PC-3 (cell line): ENCODE results near the gene PRM3. TPM values are rescaled to one million over a fixed set of nuclear protein-coding genes. Genes with fewer than 3 reads are reported as not detected.

Experiments used
- ATAC-seq: fragments of 200-7000 bp; cut with Tn5 transposase; 2 replicates; pipeline ENCODE4 v1.9.1; 2020; ENCODE audit warnings: mild to moderate bottlenecking, moderate library complexity
- BruUV-seq: library from RNA; stranded (reverse); fragments of 400-500 nt; replicated peaks from 2 replicates; lab custom pipeline; 2021; lab: Mats Ljungman, UMichigan
- CTCF ChIA-PET: fragments of 300-600 bp; sonication (Branson Sonifier 250); formaldehyde crosslinking; loops from one replicate; lab custom pipeline; 2022; ENCODE audit warnings: antibody characterized with exemption; lab: Charles Lee
- POLR2A ChIA-PET: fragments of 300-600 bp; sonication (Branson Sonifier 250); formaldehyde crosslinking; loops from one replicate; lab custom pipeline; 2022; ENCODE audit warnings: antibody characterized with exemption; ENCODE audit not compliant: unreplicated experiment; lab: Charles Lee
- DNase-seq: peaks from one replicate; pipeline ENCODE4 v3.0.0-alpha.2; 2015
- H2AFZ ChIP-seq: fragments of 300-600 bp; sonication (generic); 2 replicates; pipeline ENCODE4 v1.6.0; 2016; ENCODE audit warnings: antibody characterized with exemption, low read length
- H3F3A ChIP-seq: fragments of 300-600 bp; sonication (generic); one replicate; pipeline ENCODE4 v1.6.0; 2017; ENCODE audit warnings: antibody characterized with exemption, low read length, control low read depth, mild to moderate bottlenecking; ENCODE audit not compliant: unreplicated experiment
- H3K27ac ChIP-seq: fragments of 300-600 bp; sonication (generic); 2 replicates; pipeline ENCODE4 v1.5.1; 2016; ENCODE audit warnings: mild to moderate bottlenecking, low read length
- H3K27me3 ChIP-seq: fragments of 300-600 bp; sonication (generic); 2 replicates; pipeline ENCODE4 v1.6.1; 2016; ENCODE audit warnings: low read length, mixed read lengths
- H3K36me3 ChIP-seq: fragments of 300-600 bp; sonication (generic); 2 replicates; pipeline ENCODE4 v1.6.1; 2016; ENCODE audit warnings: low read depth, mixed run types, low read length, mixed read lengths
- H3K4me1 ChIP-seq: fragments of 300-600 bp; sonication (generic); 2 replicates; pipeline ENCODE4 v1.5.1; 2016; ENCODE audit warnings: low read length; ENCODE audit not compliant: insufficient read depth
- H3K4me2 ChIP-seq: fragments of 300-600 bp; sonication (generic); 2 replicates; pipeline ENCODE4 v1.6.0; 2016; ENCODE audit warnings: low read length
- H3K4me3 ChIP-seq: fragments of 300-600 bp; sonication (generic); 2 replicates; pipeline ENCODE4 v1.5.1; 2016; ENCODE audit warnings: mild to moderate bottlenecking, low read length, mixed read lengths
- H3K79me2 ChIP-seq: fragments of 300-600 bp; sonication (generic); 2 replicates; pipeline ENCODE4 v1.6.1; 2017; ENCODE audit warnings: low read length, mixed read lengths
- H3K9ac ChIP-seq: fragments of 300-600 bp; sonication (generic); 2 replicates; pipeline ENCODE4 v1.6.0; 2016; ENCODE audit warnings: mild to moderate bottlenecking, low read length
- H3K9me2 ChIP-seq: fragments of 300-600 bp; sonication (generic); replicated peaks from 2 replicates; pipeline ENCODE4 v1.6.1; 2016; ENCODE audit warnings: mixed run types, low read length, mixed read lengths
- H3K9me3 ChIP-seq: fragments of 300-600 bp; sonication (generic); 2 replicates; pipeline ENCODE4 v1.6.1; 2016; ENCODE audit warnings: low read length, mixed read lengths
- H4K20me1 ChIP-seq: fragments of 300-600 bp; sonication (generic); 2 replicates; pipeline ENCODE4 v1.6.1; 2016; ENCODE audit warnings: low read length, mixed read lengths
- EZH2 ChIP-seq: fragments of 300-600 bp; sonication (generic); IDR thresholded peaks from one replicate; pipeline ENCODE4 v1.6.1; 2017; ENCODE audit warnings: antibody characterized with exemption, mild to moderate bottlenecking, low read length; ENCODE audit not compliant: unreplicated experiment
- EZH2phosphoT487 ChIP-seq: fragments of 300-600 bp; sonication (generic); IDR thresholded peaks from 2 replicates; pipeline ENCODE4 v1.6.1; 2018; ENCODE audit warnings: mild to moderate bottlenecking, antibody characterized with exemption, low read length, borderline replicate concordance
- intact Hi-C: fragments of 100-400 bp; cut with micrococcal nuclease; formaldehyde crosslinking; loops from 2 replicates; pipeline ENCODE4 v1.9.0; 2023
- total RNA-seq: library from RNA; depleted of rRNA; stranded (reverse); fragments of >200 nt; gene quantifications from 2 replicates; pipeline ENCODE4 v1.2.3, GENCODE V29; 2014
- TF ChIP-seq, protein P1 (sequence below): fragments of 300-600 bp; sonication (generic); conservative IDR thresholded peaks from 2 replicates; pipeline ENCODE4 v1.5.1; 2017; ENCODE audit warnings: antibody characterized with exemption, low read depth, mild to moderate bottlenecking, low read length

Gene PRM3
- total RNA-seq, 1 experiment from 2014 or later, result not detected

DNA sequence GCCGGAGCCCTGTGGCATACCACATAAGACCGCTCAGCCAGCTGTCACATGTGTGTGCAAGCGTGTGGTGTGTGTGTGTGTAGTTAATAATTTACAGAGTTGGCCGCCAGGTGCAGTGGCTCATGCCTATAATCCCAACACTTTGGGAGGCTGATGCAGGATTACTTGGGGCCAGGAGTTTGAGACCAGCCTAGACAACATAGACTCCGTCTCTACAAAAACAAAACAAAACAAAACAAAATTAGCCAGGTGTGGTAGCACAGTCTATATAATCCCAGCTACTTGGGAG, 37.8 kb downstream of the PRM3 start:
- DNase-seq (no peak), ATAC-seq (no peak)
- ChIA-PET CTCF (no interaction called here), POLR2A (no interaction called here)
- no peak overlapping the region for H3K9ac ChIP-seq
- H3K4me1 ChIP-seq, result no peaks in the 10 kb centered on the region
- H4K20me1 ChIP-seq, result no peaks in the 10 kb centered on the region
- no peak overlapping the region for H3K4me2 ChIP-seq
- H3K79me2 ChIP-seq, result no peaks in the 10 kb centered on the region
- no peaks in the 10 kb centered on the region for H3K27me3 ChIP-seq
- no peaks in the 10 kb centered on the region for H3K36me3 ChIP-seq
- no peaks in the 10 kb centered on the region for H3K9me2 ChIP-seq
- H3F3A ChIP-seq, result no peaks in the 10 kb centered on the region
- intact Hi-C loops, result no loop called here
- H2AFZ ChIP-seq, result no peak overlapping the region
- H3K4me3 ChIP-seq, result no peak overlapping the region
- H3K9me3 ChIP-seq, result no peaks in the 10 kb centered on the region
- TF ChIP-seq, protein P1, sequence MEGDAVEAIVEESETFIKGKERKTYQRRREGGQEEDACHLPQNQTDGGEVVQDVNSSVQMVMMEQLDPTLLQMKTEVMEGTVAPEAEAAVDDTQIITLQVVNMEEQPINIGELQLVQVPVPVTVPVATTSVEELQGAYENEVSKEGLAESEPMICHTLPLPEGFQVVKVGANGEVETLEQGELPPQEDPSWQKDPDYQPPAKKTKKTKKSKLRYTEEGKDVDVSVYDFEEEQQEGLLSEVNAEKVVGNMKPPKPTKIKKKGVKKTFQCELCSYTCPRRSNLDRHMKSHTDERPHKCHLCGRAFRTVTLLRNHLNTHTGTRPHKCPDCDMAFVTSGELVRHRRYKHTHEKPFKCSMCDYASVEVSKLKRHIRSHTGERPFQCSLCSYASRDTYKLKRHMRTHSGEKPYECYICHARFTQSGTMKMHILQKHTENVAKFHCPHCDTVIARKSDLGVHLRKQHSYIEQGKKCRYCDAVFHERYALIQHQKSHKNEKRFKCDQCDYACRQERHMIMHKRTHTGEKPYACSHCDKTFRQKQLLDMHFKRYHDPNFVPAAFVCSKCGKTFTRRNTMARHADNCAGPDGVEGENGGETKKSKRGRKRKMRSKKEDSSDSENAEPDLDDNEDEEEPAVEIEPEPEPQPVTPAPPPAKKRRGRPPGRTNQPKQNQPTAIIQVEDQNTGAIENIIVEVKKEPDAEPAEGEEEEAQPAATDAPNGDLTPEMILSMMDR, result no peak
- no peak for TF ChIP-seq EZH2
- TF ChIP-seq EZH2phosphoT487, result no peak
- BruUV-seq, result no TSS peak
- H3K27ac ChIP-seq, result no peak overlapping the region

DNA sequence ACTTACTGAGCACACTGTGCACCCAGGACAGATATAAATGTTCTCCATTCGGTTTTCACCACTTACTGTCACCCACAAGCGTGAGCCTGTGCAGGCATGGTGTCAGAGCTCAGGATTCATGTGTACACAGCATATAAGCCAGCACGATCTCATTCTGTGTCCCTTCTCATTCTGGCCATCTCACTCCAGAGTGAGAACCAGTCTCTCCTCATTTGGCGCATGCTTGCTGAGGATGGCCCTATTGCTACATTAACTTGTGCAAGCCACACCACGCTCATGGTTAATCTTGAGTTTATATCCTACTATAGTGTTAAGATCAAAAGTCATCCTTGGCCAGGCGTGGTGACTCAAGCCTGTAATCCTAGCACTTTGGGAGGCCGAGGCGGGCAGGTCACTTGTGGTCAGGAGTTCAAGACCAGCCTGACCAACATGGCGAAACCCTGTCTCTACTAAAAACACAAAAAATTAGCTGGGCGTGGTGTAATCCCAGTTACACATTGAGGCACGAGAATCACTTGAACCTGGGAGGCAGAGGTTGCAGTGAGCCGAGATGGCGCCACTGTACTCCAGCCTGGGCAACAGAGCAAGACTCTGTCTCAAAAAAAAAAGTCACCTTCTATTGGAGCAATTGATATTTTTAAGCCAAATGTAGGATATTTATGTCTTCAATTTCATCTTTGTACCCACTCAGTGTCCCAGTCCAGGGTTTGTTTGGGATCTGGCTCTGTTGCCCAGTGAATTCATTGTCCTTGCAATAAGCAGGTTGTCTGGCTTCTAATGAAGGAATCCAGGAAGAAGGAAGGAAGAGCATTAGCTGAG, 38.3 kb downstream of the PRM3 start:
- ATAC-seq, result no peak
- POLR2A ChIA-PET, result no interaction called here
- H3K9ac ChIP-seq, result no peak overlapping the region
- no peak for DNase-seq
- TF ChIP-seq, protein P1, result no peak
- no peak for TF ChIP-seq EZH2phosphoT487
- TF ChIP-seq EZH2, result no peak
- H3K27ac ChIP-seq, result no peak overlapping the region
- H3K9me3 ChIP-seq, result no peaks in the 10 kb centered on the region
- H3K4me3 ChIP-seq, result no peak overlapping the region
- H4K20me1 ChIP-seq, result no peaks in the 10 kb centered on the region
- intact Hi-C loops, result no loop called here
- no peaks in the 10 kb centered on the region for H3K27me3 ChIP-seq
- CTCF ChIA-PET, result no interaction called here
- H3K4me1 ChIP-seq, result no peaks in the 10 kb centered on the region
- H3K9me2 ChIP-seq, result no peaks in the 10 kb centered on the region
- H3K79me2 ChIP-seq, result no peaks in the 10 kb centered on the region
- no peaks in the 10 kb centered on the region for H3K36me3 ChIP-seq
- no peak overlapping the region for H3K4me2 ChIP-seq
- no peaks in the 10 kb centered on the region for H3F3A ChIP-seq
- H2AFZ ChIP-seq, result no peak overlapping the region
- BruUV-seq, result no TSS peak

DNA sequence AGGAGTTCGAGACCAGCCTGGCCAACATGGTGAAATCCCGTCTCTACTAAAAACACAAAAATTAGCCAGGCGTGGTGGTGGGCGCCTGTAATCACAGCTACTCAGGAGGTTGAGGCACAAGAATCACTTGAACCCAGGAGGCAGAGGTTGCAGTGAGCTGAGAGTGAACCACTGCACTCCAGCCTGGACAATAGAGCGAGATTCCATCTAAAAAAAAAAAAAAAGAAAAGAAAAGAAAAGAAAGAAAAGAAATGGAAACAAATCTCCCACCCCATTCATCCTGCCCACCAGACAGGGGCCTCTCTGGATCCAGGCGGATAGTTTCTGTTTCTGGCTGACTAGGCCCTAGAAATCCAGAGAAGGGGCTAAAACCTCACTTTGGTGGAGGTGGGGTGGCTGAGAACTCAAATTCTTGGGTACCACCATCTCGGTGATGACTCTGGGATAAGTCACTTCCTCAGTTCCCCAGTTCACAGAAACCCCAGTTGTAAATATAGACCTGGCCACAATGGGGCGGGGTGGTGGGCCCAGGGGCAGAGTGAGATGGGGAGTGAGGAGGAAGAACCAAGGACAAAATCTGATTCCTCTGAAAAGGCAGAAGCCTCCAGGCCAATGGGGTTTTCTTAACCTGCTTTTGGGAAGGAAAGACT, 39.6 kb downstream of the PRM3 start:
- Histone ChIP-seq H2AFZ (no peak overlapping the region), H3K9ac (no peak overlapping the region), H3K79me2 (no peaks in the 10 kb centered on the region), H4K20me1 (no peaks in the 10 kb centered on the region), H3K27ac (no peak overlapping the region), H3K9me3 (no peaks in the 10 kb centered on the region), H3F3A (no peaks in the 10 kb centered on the region), H3K27me3 (no peaks in the 10 kb centered on the region), H3K4me1 (no peaks in the 10 kb centered on the region), H3K4me3 (no peak overlapping the region), H3K4me2 (no peak overlapping the region), H3K9me2 (no peaks in the 10 kb centered on the region), H3K36me3 (no peaks in the 10 kb centered on the region)
- TF ChIP-seq, protein P1, result no peak
- TF ChIP-seq EZH2 (no peak), EZH2phosphoT487 (no peak)
- ATAC-seq (no peak), DNase-seq (no peak)
- ChIA-PET CTCF (no interaction called here), POLR2A (no interaction called here)
- no TSS peak for BruUV-seq
- intact Hi-C loops, result no loop called here
